ENCODE measurements around the gene DSG2.

Gene DSG2

GRCh38 chr18:31592506-31593157, 94.7 kb downstream of the DSG2 start:
- peak in 1 of 3 experiments; percentile 2 for DNase-seq

- DNase-seq = no peak
Observed at GRCh38 chr18:31595121-31595771, 97.3 kb downstream of the DSG2 start.

- DNase-seq = no peak
Observed at GRCh38 chr18:31596081-31596872, 98.3 kb downstream of the DSG2 start.

GRCh38 chr18:31598021-31598805, 100.2 kb downstream of the DSG2 start:
- DNase-seq = no peak

All from NCI-H1417 (cell line).